NK-92 (cell line): ENCODE measurements around the gene WDR33.

ENCODE experiments used
- DNase-seq: peaks from one replicate; lab custom pipeline; 2025; ENCODE audit not compliant: unreplicated experiment; lab: John Stamatoyannopoulos, UW

Gene WDR33

GRCh38 chr2:127698553-127699355 lies 112.2 kb downstream of the WDR33 start:
- no peak for DNase-seq

- no peak for DNase-seq
Measured at GRCh38 chr2:127697482-127698180, 113.3 kb downstream of the WDR33 start.

- DNase-seq, result no peak
Measured at GRCh38 chr2:127695491-127696472, 115.2 kb downstream of the WDR33 start.

- DNase-seq, result no peak
Measured at GRCh38 chr2:127694986-127695385, 116.0 kb downstream of the WDR33 start.

- no peak for DNase-seq
Measured at GRCh38 chr2:127690696-127691095, 120.3 kb downstream of the WDR33 start.

GRCh38 chr2:127688405-127688804 lies 122.6 kb downstream of the WDR33 start:
- DNase-seq, result no peak

- DNase-seq, result no peak
Measured at GRCh38 chr2:127685410-127686080, 125.4 kb downstream of the WDR33 start.

- no peak for DNase-seq
Measured at GRCh38 chr2:127683757-127684156, 127.2 kb downstream of the WDR33 start.

GRCh38 chr2:127683056-127683455 lies 127.9 kb downstream of the WDR33 start:
- no peak for DNase-seq

GRCh38 chr2:127681976-127682857 lies 128.8 kb downstream of the WDR33 start:
- DNase-seq, result no peak

- DNase-seq, result no peak
Measured at GRCh38 chr2:127681288-127681804, 129.6 kb downstream of the WDR33 start.

GRCh38 chr2:127680706-127681287 lies 130.2 kb downstream of the WDR33 start:
- no peak for DNase-seq

- DNase-seq, result no peak
Measured at GRCh38 chr2:127679680-127680361, 131.2 kb downstream of the WDR33 start.

GRCh38 chr2:127678991-127679390 lies 132.0 kb downstream of the WDR33 start:
- DNase-seq, result no peak

- DNase-seq, result no peak
Measured at GRCh38 chr2:127678531-127678930, 132.4 kb downstream of the WDR33 start.

- DNase-seq, result no peak
Measured at GRCh38 chr2:127676906-127677305, 134.1 kb downstream of the WDR33 start.

- no peak for DNase-seq
Measured at GRCh38 chr2:127675331-127676261, 135.4 kb downstream of the WDR33 start, which contains the start of gene LIMS2. TSS of gene LIMS2 (minus strand) at chr2:127675530. CDS start at chr2:127675024, 506 bp downstream.
